ENCODE data around the gene LDLRAD4. TPM values are rescaled to one million over a fixed set of nuclear protein-coding genes. Genes with fewer than 3 reads are reported as not detected.

Gene LDLRAD4
- total RNA-seq, 1 experiment from 2014 or later: 1.7 TPM

DNA sequence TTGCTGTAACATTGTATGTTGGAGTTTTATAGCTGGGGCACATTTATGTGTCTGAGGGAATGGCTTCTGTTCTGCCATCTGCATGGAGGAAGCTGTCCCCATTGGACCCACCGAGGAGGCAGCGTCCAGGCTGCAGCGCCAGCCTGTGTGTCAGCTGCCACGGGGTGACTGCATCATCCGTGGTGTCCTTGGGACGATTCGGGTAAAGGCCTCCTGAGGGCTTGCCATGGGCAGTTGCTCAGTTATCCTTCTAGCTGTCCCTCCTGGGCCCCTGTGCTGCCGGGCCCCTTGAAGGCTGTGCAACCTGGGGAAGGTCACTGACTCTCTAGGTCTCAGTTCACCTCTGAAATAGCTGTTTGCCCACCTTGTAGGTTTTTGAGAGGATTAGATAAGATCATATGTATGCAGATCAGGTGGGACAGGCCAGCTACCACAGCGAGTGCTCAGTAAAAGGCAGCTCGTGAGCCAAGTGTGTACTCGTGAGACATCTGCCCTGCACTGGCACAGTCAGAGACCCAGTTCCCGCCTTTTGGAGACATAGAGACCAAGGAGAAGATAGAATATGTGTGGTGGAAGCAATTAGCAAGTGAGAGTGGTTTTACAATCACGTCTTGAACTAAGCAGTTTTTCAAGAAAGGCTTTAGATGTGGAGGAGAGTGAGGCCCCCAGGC lies 10.6 kb downstream of the LDLRAD4 start:
- no peaks in the 10 kb centered on the region for H4K20me1 ChIP-seq (ENCODE audit: insufficient read depth)
- H3K27ac ChIP-seq: no peak overlapping the region
- no peaks in the 10 kb centered on the region for H3K4me1 ChIP-seq (replicated peaks; ENCODE audit: insufficient read depth)
- DNase-seq: no peak
- H2AFZ ChIP-seq: no peak overlapping the region
- BruUV-seq (replicated peaks): no TSS peak
- H3K4me3 ChIP-seq: no peak overlapping the region
- H3K9me3 ChIP-seq (ENCODE audit: insufficient read depth, low read depth): no peaks in the 10 kb centered on the region
- H3K9me2 ChIP-seq (ENCODE audit: insufficient read depth): no peaks in the 10 kb centered on the region
- H3K36me3 ChIP-seq (ENCODE audit: low read depth): no peaks in the 10 kb centered on the region
- H3K79me2 ChIP-seq (ENCODE audit: low read depth): no peaks in the 10 kb centered on the region
- POLR2A ChIA-PET (ENCODE audit: unreplicated experiment): no interaction called here
- CTCF ChIA-PET: no interaction called here
- no peak overlapping the region for H3K4me2 ChIP-seq
- no peaks in the 10 kb centered on the region for H3F3A ChIP-seq (ENCODE audit: insufficient read depth, low read depth)
- peaks cover 82% of the 10 kb centered on the region for H3K27me3 ChIP-seq (ENCODE audit: insufficient read depth, low read depth)
- no peak for TF ChIP-seq EZH2 (IDR thresholded peaks at IDR 0.05; ENCODE audit: low read depth)
- TF ChIP-seq, protein P1, sequence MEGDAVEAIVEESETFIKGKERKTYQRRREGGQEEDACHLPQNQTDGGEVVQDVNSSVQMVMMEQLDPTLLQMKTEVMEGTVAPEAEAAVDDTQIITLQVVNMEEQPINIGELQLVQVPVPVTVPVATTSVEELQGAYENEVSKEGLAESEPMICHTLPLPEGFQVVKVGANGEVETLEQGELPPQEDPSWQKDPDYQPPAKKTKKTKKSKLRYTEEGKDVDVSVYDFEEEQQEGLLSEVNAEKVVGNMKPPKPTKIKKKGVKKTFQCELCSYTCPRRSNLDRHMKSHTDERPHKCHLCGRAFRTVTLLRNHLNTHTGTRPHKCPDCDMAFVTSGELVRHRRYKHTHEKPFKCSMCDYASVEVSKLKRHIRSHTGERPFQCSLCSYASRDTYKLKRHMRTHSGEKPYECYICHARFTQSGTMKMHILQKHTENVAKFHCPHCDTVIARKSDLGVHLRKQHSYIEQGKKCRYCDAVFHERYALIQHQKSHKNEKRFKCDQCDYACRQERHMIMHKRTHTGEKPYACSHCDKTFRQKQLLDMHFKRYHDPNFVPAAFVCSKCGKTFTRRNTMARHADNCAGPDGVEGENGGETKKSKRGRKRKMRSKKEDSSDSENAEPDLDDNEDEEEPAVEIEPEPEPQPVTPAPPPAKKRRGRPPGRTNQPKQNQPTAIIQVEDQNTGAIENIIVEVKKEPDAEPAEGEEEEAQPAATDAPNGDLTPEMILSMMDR (conservative IDR thresholded peaks at IDR 0.05): no peak
- intact Hi-C loops (cut with micrococcal nuclease; ENCODE audit: unreplicated experiment): no loop called here

DNA sequence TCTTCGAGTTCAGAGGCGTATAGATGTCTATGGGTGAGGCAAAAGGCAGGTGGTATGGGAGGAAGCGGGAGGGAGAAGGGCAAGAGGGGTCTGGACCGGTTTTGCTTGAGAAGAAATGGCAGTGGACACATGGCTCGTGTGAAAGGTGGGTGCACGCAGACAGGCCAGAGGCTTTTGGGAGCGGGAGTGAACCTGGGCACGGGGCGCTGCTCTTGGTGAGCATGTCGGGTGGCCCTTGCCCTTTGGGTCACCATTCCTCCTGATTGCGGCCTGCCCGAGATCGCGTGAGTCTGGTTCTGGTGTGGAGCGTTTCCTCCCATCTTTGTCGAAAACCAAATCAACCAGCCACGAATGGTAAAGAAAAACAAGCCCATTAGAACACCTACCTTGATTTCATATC lies 12.6 kb downstream of the LDLRAD4 start:
- no peak for DNase-seq
- H3K4me2 ChIP-seq: no peak overlapping the region
- no peaks in the 10 kb centered on the region for H3K9me3 ChIP-seq (ENCODE audit: insufficient read depth, low read depth)
- H3K36me3 ChIP-seq (ENCODE audit: low read depth): no peaks in the 10 kb centered on the region
- no peak overlapping the region for H3K27ac ChIP-seq
- H2AFZ ChIP-seq: no peak overlapping the region
- H3K27me3 ChIP-seq (ENCODE audit: insufficient read depth, low read depth): peaks cover 89% of the 10 kb centered on the region
- TF ChIP-seq, protein P1 (conservative IDR thresholded peaks at IDR 0.05): no peak
- no peak for TF ChIP-seq EZH2 (IDR thresholded peaks at IDR 0.05; ENCODE audit: low read depth)
- BruUV-seq (replicated peaks): no TSS peak
- no peaks in the 10 kb centered on the region for H3K4me1 ChIP-seq (replicated peaks; ENCODE audit: insufficient read depth)
- intact Hi-C loops (cut with micrococcal nuclease; ENCODE audit: unreplicated experiment): no loop called here
- no peak overlapping the region for H3K4me3 ChIP-seq
- no peaks in the 10 kb centered on the region for H3K9me2 ChIP-seq (ENCODE audit: insufficient read depth)
- ChIA-PET POLR2A (ENCODE audit: unreplicated experiment) (interaction anchor here (0.7 kb wide), 1 partner anchor 26 kb away, joined by 3 read pairs; no protein-coding TSS in a partner anchor), CTCF (no interaction called here)
- no peaks in the 10 kb centered on the region for H3K79me2 ChIP-seq (ENCODE audit: low read depth)
- H3F3A ChIP-seq (ENCODE audit: insufficient read depth, low read depth): no peaks in the 10 kb centered on the region
- no peaks in the 10 kb centered on the region for H4K20me1 ChIP-seq (ENCODE audit: insufficient read depth)

DNA sequence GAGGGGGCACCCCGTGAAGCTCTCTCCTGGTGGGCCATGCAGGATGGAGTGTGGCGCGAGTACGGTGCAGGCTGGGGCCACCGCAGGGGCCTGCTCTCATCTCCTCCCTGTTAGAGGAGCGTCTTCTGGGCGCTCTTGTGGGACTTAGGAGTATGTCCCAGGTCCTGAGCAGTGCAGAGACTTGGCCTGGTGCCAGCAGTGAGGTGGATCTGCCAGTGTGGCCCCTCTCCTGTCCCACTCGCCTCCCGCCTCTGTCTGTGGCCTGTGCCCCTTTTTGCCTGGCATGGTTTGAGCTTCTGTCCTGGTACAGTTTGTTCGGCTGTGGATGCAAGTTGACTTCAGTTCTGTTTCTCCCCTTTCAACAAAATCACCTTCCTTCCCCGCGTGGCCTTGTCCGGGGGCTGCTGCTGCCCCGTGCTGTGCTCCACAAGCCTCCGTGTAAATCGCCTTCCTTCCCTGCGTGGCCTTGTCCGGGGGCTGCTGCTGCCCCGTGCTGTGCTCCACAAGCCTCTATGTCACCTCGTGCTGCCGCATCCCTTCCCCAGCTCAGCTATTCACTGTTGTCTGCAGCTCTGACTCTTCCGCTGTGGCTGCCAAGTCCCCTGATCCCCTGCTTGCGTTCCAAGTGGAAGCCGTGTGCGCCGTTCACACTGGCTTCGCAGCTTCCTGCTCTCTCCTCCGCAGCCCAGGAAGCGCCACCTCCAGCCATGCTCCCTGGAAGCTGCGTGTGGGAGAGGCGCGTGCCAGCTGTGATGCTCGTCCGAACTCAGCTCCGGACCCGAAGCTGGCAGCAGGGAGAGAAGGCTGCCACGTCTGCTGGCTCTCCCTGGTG lies 13.7 kb downstream of the LDLRAD4 start:
- no peaks in the 10 kb centered on the region for H4K20me1 ChIP-seq (ENCODE audit: insufficient read depth)
- ChIA-PET CTCF (no interaction called here), POLR2A (ENCODE audit: unreplicated experiment) (no interaction called here)
- H3K9me3 ChIP-seq (ENCODE audit: insufficient read depth, low read depth): no peaks in the 10 kb centered on the region
- no TSS peak for BruUV-seq (replicated peaks)
- no peaks in the 10 kb centered on the region for H3K79me2 ChIP-seq (ENCODE audit: low read depth)
- intact Hi-C loops (cut with micrococcal nuclease; ENCODE audit: unreplicated experiment): no loop called here
- H3K4me3 ChIP-seq: no peak overlapping the region
- H3K9me2 ChIP-seq (ENCODE audit: insufficient read depth): no peaks in the 10 kb centered on the region
- H2AFZ ChIP-seq: no peak overlapping the region
- TF ChIP-seq EZH2 (IDR thresholded peaks at IDR 0.05; ENCODE audit: low read depth): no peak
- TF ChIP-seq, protein P1 (conservative IDR thresholded peaks at IDR 0.05): no peak
- DNase-seq: no peak
- H3F3A ChIP-seq (ENCODE audit: insufficient read depth, low read depth): no peaks in the 10 kb centered on the region
- no peak overlapping the region for H3K4me2 ChIP-seq
- H3K27me3 ChIP-seq (ENCODE audit: insufficient read depth, low read depth): peaks cover 93% of the 10 kb centered on the region
- no peaks in the 10 kb centered on the region for H3K4me1 ChIP-seq (replicated peaks; ENCODE audit: insufficient read depth)
- H3K27ac ChIP-seq: no peak overlapping the region
- H3K36me3 ChIP-seq (ENCODE audit: low read depth): no peaks in the 10 kb centered on the region

Data from PC-9 (cell line).